Activated gamma-delta T cell (primary cell): ENCODE results near the gene MSLN.

Experiments
- DNase-seq: peaks from one replicate; lab custom pipeline; 2025; lab: John Stamatoyannopoulos, UW

MSLN gene

GRCh38 chr16:759110-759910 is 1.2 kb upstream of the MSLN start:
- no peak for DNase-seq

- no peak for DNase-seq
Observed at GRCh38 chr16:760065-760464, 469 bp upstream of the MSLN start.

GRCh38 chr16:761625-762513 is 1.3 kb downstream of the MSLN start:
- DNase-seq, result no peak

GRCh38 chr16:762595-763268 is 2.2 kb downstream of the MSLN start:
- DNase-seq, result no peak

- no peak for DNase-seq
Observed at GRCh38 chr16:763369-764183, 3.0 kb downstream of the MSLN start.

- no peak for DNase-seq
Observed at GRCh38 chr16:764184-764750, 3.7 kb downstream of the MSLN start.

GRCh38 chr16:764848-765487 is 4.4 kb downstream of the MSLN start:
- DNase-seq, result no peak

GRCh38 chr16:765488-765865 is 4.9 kb downstream of the MSLN start:
- DNase-seq, result no peak

GRCh38 chr16:766008-766819 is 5.7 kb downstream of the MSLN start:
- no peak for DNase-seq

- no peak for DNase-seq
Observed at GRCh38 chr16:766820-767640, 6.5 kb downstream of the MSLN start.

- DNase-seq, result no peak
Observed at GRCh38 chr16:767743-768235, 7.3 kb downstream of the MSLN start.

GRCh38 chr16:768428-768827 is 7.9 kb downstream of the MSLN start:
- DNase-seq, result no peak

- no peak for DNase-seq
Observed at GRCh38 chr16:769184-769784, 8.8 kb downstream of the MSLN start.

GRCh38 chr16:769934-770333 is 9.4 kb downstream of the MSLN start:
- no peak for DNase-seq

GRCh38 chr16:770411-770810 is 9.9 kb downstream of the MSLN start:
- DNase-seq, result no peak

GRCh38 chr16:772959-773358 is 12.4 kb downstream of the MSLN start:
- DNase-seq, result no peak

- DNase-seq, result no peak
Observed at GRCh38 chr16:774086-775001, 13.8 kb downstream of the MSLN start.
